ENCODE results near the gene KMO. TPM values are rescaled to one million over a fixed set of nuclear protein-coding genes. Genes with fewer than 3 reads are reported as not detected.

The KMO gene
- total and polyA plus RNA-seq, 2 of the 4 experiments (the other 2 are of a cell fraction) = not detected

- Histone ChIP-seq H2BK20ac (ENCODE audit: low read depth, low read length) (no peak overlapping the region), H3K56ac (ENCODE audit: extremely low read depth, insufficient read depth, low read length) (no peak overlapping the region), H3K4me1 (ENCODE audit: control insufficient read depth, insufficient read depth, low read length) (peaks cover 3% of the 10 kb centered on the region; the same call in 1 of the 2 replicates), H3K14ac (replicated peaks; ENCODE audit: low read depth, low read length) (no peak overlapping the region; the same call in 1 of the 2 replicates), H3K79me1 (ENCODE audit: low read depth in 1 of 2, low read length in 2 of 2) (0 out of 4 replicates have a peak, but pooled peaks cover 0 to 3% of the 10 kb centered on the region in 2 experiments), H2BK5ac (ENCODE audit: low read depth, low read length, poor library complexity, severe bottlenecking) (no peak overlapping the region), H3K23ac (ENCODE audit: low read depth, low read length) (no peak overlapping the region), H3K27ac (ENCODE audit: insufficient read depth, low read length) (no peak overlapping the region), H4K20me1 (ENCODE audit: insufficient read depth, low read length) (no peaks in the 10 kb centered on the region), H4K91ac (ENCODE audit: insufficient read depth, low read depth, low read length) (no peak overlapping the region), H2BK15ac (ENCODE audit: low read depth, low read length) (no peak overlapping the region), H3K9me3 (ENCODE audit: control insufficient read depth, insufficient read depth, low read length) (no peaks in the 10 kb centered on the region), H2AFZ (replicated peaks; ENCODE audit: low read length, poor library complexity) (no peak overlapping the region), H4K8ac (ENCODE audit: low read depth in 2 of 2, low read length in 2 of 2) (no peak overlapping the region), H3K27me3 (ENCODE audit: control insufficient read depth, insufficient read depth, low read length) (no peaks in the 10 kb centered on the region), H3K18ac (ENCODE audit: low read depth, low read length) (no peak overlapping the region), H2AK9ac (replicated peaks; ENCODE audit: low read depth, low read length, poor library complexity) (no peak overlapping the region), H2BK120ac (ENCODE audit: low read depth, low read length) (no peak overlapping the region), H3K4me3 (ENCODE audit: insufficient read depth, low read depth, low read length) (no peak overlapping the region), H3K36me3 (ENCODE audit: control insufficient read depth, insufficient read depth, low read length) (peaks cover 3% of the 10 kb centered on the region; the same call in 1 of the 2 replicates), H3K9ac (ENCODE audit: low read depth, low read length) (no peak overlapping the region), H3K4me2 (ENCODE audit: low read depth, low read length) (no peak overlapping the region), H3K9me1 (ENCODE audit: insufficient read depth, low read length) (peaks cover 4% of the 10 kb centered on the region), H3K4ac (ENCODE audit: low read depth, low read length) (no peak overlapping the region), H4K5ac (ENCODE audit: low read depth, low read length) (no peak overlapping the region), H2AK5ac (ENCODE audit: low read depth, low read length) (no peak overlapping the region)
- ATAC-seq (ENCODE audit: low read depth) = no peak
- no peak for TF ChIP-seq BHLHE40 (IDR thresholded peaks at IDR 0.05; ENCODE audit: low read depth, low read length)
- no peak for TF ChIP-seq POLR2A (IDR thresholded peaks at IDR 0.05; ENCODE audit: low read depth, low read length)
- no peak for TF ChIP-seq MAFK (IDR thresholded peaks at IDR 0.05; ENCODE audit: low read depth, low read length)
- 0 out of 2 replicates have a peak, but pooled peaks have one; percentile 12 for TF ChIP-seq FOS (IDR thresholded peaks at IDR 0.05; ENCODE audit: low read depth, low read length)
- TF ChIP-seq NFE2L2 (IDR thresholded peaks at IDR 0.05; ENCODE audit: low read depth, low read length) = no peak
- TF ChIP-seq RAD21 (IDR thresholded peaks at IDR 0.05; ENCODE audit: low read length) = no peak
- DNase-seq = peak; percentile 69
- no TSS peak for BruUV-seq (replicated peaks)
- CTCF ChIA-PET = interaction anchor here (0.7 kb wide), 1 partner anchor 385 kb away, joined by 3 read pairs; no protein-coding TSS in a partner anchor
- POLR2A ChIA-PET (ENCODE audit: unreplicated experiment) = no interaction called here
- no CpG with 5 or more reads among the region's 3 CpGs for WGBS, 2 experiments (ENCODE audit: extremely low coverage in 2 of 2, insufficient read length in 1 of 2)
- in situ Hi-C loops (cut with MboI; ENCODE audit: low sequenced_read_pairs) (loop anchor here (25.0 kb wide), 1 partner anchor 1709 kb away; no protein-coding TSS in a partner anchor), intact Hi-C loops (cut with micrococcal nuclease) (no loop called here), dilution Hi-C loops (cut with HindIII; ENCODE audit: low sequenced_read_pairs, unreplicated experiment) (no loop called here)
These were observed 71.6 kb downstream of the KMO start for GRCh38 chr1:241603731-241604245.

All from IMR-90 (cell line).